ENCODE measurements around the gene SDK1.
"Not testable (repeated sequence)": the region's sequence is repeated elsewhere in the genome, so short reads cannot be mapped to it uniquely, and the experiment has no call there.

Gene SDK1

DNA sequence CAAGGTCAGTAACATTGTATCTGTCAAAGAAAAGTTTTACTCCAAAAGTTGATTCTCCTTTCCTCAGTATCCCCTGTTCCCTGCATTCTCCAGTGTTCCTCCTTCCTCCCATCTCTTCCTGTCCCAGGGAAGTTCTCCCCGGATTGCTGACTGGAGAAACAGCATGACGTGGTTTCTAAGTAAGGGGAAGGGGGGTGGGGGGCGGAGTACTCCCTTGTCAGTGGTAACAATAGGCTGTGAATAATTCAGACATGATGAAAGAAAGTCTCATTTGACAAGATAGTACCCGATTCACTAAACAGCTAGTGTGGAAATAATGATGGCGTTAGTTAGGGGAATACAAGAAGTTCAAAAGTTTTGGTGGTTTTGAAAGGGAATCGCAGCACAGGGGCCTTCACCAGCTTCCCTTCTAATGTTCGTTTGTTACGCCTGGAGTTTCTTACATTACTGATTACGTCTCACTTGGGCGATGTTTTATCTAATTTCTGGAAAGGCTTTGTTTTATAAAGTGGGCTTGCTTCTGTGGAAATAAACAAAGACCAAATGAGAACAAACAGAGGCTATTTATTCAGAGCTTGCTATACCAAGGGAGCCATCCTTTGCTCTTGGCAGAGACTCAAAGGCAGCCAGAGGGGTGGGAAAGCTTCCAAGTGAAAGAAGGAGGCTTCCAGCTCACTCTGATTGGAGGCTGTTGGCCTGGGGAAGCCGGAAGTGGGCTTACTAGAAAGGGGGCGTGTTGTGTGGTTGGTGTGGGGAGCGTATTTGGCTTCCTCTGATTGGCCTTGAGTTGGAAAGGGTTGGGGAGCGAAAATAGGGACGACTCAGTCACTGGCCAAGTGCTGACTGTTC lies 453.7 kb downstream of the SDK1 start:
- no peak for DNase-seq

DNA sequence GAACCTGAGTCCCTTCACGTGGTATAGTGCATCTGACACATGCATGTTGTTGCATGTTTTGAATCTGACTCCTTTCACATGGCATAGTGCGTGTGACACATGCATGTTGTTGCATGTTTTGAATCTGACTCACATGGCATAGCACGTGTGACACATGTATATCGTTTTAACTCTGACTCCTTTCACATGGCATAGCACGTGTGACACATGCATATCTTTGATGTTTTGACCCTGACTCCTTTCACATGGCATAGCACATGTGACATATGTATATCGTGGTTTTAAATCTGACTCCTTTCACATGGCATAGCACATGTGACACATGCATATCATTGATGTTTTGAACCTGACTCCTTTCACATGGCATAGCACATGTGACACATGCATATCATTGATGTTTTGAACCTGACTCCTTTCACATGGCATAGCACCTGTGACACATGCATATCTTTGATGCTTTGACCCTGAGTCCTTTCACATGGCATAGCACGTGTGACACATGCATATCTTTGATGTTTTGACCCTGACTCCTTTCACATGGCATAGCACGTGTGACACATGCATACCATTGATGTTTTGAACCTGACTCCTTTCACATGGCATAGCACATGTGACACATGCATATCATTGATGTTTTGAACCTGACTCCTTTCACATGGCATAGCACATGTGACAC lies 454.9 kb downstream of the SDK1 start:
- DNase-seq = not testable (repeated sequence)

- no peak for DNase-seq
These were observed 456.0 kb downstream of the SDK1 start for GRCh38 chr7:3757059-3757458.

DNA sequence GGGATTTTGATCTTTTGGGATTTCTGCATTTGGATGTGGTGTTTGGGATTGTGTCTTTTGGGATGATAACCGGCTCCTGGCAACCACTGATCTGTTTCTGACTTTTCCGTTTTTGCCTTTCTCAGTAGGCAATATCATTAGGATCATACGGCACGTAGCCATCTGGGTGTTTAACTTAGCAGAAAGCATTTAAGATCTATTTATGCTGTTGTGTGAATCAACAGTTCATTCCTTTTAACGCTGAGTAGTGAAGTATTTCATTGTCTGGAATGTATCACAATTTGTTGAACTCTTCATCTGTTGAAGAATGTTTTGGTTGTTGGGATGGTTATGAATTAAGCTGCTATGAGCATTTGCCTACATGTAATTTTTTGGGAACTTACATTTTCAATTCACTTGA lies 459.6 kb downstream of the SDK1 start:
- no peak for DNase-seq

GRCh38 chr7:3762146-3762831 lies 461.2 kb downstream of the SDK1 start:
- no peak for DNase-seq

DNA sequence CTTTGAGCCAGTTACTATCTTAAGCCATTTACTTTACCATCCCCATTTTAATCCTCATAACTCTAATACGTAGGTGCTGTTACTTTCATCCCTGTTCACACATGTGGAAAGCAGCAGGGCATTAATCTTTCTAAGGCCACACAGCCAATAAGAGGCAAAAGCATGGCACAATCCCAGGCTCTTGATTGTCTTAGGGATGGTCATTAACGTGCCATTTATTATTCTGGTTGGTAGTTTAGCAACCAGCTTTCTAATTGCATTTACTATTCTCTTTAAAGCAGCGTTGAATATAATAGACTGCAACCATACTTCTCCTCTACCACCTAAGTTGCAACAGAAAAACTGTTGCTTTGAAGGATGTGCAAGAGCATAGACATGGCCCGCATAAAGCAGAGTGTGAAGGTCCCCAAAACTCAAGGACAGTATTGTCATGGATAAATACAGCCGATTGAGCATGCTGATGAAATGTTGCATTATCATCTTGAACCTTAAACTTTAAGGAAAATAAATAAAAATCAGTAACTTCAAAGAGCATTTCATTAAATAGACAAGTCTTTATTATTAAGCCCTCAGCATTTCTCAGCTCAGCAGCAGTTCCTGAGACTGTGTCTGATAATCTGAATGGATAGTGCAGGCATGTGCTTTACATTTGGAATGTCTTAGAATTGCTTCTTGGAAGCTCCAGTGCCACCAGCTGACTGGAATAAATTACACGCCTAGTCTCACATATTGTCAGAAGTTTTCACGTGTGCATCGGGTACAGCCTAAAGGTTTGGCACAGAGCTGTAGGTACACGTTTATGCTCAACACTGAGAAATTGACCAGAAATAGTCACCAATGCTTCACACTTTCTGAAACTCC lies 467.1 kb downstream of the SDK1 start:
- DNase-seq = no peak

- DNase-seq = no peak
These were observed 470.9 kb downstream of the SDK1 start for GRCh38 chr7:3771906-3772305.

DNA sequence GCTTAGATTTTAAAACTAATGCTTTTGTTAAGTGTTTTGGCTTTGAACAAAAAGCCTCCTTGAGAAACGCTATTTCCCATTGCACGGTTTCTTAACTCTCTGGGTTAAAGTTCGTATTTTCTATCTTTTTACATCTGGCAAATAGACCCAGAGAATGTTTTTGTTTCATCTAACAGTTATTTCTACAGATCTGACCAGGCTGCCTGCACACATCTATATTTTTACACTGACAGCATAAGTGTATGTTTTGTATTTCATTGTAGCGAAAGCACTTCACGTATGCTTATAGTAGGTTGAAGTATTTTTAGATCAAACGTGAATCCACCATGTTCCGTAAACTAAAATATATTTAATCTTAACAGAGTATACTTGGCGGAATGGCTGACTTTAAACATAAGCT lies 477.3 kb downstream of the SDK1 start:
- no peak for DNase-seq

DNA sequence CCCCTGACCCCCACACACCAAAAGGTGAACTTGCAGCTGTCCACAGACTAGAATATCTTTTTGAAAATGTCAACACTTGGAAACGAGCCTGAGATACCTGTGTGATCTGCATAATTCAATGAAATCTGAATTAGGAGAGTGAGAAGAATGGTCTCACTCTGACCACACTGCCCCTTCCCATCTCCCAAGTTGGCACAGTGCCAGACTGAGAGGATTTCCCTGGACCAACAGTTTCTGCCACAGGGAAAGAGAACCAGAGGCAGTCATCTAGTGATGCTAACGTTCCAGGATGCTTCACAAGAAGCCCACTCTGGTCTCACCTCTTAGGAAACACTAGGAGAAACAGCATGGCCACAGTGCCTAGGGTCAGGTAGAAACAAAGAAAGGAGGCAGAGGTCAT lies 479.0 kb downstream of the SDK1 start:
- DNase-seq = no peak

- no peak for DNase-seq
These were observed 479.5 kb downstream of the SDK1 start for GRCh38 chr7:3780525-3780924.

DNA sequence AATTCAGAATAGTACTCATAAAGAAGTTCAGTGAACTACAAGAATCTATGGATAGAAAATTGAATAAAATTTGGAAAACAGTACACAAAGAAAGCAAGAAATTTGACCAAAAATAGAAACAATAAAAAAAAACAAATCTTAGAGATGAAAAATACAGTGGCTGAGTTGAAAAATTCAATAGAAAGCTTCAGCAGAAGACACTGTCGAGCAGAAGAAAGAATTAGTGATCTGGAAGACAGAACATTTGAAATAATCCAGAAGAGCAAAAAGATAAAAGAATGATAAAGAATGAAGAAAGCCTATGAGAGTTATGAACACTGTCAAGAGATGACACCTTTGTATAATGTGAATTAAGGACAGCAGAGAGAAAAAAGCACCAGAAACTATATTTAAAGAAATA lies 480.6 kb downstream of the SDK1 start:
- DNase-seq = no peak

DNA sequence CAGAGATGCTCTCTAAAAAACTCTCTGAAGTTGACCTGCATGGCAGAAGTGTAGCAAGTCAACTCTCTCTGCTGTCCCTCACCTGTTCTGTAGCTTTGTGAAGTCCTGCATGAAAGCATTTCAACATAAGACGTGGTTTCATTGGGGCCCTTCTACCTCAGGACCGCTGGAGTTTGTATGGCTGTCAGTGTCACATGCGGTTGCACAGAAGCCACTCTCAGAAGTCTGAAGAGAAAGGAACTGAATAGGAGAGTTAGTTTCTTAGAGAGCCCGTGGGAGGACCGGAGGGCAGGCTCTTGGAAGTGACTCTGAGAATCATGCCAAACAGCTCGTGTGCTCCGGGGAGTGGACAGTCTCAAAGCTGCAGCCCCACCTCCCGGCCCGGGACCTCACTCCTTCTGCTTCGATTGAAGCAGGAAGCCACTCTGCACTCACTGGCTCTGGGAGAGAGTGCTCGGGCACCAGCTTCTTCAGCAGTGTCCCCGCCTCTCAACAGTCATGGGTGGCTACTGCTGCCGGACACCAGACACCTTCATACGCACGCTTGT lies 486.7 kb downstream of the SDK1 start:
- DNase-seq = peak; percentile 12

- DNase-seq = no peak
These were observed 489.8 kb downstream of the SDK1 start for GRCh38 chr7:3790803-3791202.

DNA sequence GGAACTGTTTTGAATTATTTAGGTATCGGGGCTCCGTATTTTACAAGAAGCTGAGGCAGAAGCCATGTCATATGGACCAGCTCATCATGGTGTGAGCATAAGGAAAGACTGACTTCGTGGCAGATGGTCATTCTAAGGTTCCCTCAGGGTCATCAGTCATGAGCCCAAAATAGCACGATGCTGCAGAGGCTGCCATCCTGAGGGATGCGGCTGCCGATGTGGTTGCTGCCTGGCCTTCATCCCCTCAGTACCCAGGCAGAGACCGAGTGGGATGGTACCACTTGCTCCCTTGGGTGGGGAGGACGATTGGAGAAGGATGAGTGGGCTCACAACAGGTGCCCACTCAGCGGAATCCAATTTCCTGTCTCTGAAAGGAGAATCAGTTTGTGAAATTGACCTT lies 490.3 kb downstream of the SDK1 start:
- no peak for DNase-seq

DNA sequence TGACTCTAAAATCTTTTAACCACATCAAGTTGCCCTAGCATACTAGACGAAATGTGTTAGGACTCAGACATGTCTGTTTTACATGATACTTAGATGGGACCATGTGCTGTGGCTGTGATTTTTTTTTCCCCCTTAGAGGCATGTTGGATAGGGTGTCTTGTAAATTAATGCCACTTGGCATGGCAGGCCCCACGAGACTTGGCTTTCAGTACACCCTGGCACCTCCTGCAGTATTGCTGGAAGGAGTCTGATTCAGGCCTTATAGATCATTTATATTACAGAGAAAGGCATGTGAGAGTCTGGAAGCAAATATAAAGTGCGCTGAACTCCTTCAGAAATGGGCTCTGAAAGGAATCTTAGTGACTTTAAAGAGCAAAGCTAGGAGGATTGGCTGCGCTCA lies 494.1 kb downstream of the SDK1 start:
- DNase-seq = no peak

DNA sequence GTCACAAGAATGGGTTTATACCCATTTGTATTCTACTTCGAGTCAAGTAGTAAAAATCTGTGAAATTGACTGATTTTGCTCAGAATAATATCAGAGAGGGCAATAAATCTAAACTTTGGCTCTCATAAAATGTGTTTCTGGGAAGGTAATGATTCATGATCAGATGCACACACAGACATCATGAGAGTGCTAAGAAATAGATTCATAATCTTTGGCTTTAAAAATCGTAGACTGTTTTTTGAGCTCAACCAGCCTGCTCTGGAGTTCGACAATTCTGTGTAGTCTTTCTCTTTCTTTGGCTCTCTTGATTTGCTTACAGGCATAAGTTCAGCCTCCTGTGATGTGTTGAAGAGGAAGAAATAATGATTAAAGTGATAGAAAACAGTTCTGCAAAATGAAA lies 494.7 kb downstream of the SDK1 start:
- no peak for DNase-seq

DNA sequence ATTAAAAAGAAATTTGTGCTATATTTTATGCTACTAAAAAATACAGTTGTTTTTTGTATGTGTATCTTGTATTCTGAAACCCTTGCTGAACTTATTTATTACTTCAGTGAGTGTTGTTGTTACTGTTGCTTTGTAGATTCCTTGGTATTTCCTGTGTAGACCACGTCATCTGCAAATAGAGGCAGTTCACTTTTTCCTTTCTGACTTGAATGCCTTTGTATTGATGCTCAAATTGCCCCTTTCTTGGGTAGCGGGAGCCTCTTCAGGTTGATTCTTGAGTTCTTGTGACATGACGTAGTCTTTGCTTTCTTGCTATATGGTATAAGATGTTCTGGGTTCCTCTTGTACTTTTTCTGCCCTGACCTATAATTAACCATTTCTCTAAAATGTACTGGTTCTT lies 504.1 kb downstream of the SDK1 start:
- DNase-seq = no peak

- no peak for DNase-seq
These were observed 505.5 kb downstream of the SDK1 start for GRCh38 chr7:3806516-3806915.

- no peak for DNase-seq
These were observed 506.8 kb downstream of the SDK1 start for GRCh38 chr7:3807824-3808223.

DNA sequence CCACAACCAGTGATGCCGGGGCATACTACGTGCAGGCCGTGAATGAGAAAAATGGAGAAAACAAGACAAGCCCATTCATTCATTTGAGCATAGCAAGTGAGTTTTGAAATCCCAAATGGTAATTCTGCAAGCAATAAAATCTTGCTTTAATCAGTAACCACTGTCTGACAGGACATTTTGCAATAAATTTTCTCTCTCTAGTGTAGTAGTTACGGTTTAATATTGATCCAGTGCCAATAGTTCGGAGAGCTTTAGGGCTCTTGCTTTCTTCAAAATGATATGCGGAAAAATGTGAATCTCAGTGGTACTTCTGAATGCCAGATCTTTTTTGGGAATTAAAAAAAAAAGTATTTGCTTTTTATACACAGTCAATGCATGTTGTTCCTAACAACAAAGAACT lies 520.4 kb downstream of the SDK1 start:
- DNase-seq = no peak

DNA sequence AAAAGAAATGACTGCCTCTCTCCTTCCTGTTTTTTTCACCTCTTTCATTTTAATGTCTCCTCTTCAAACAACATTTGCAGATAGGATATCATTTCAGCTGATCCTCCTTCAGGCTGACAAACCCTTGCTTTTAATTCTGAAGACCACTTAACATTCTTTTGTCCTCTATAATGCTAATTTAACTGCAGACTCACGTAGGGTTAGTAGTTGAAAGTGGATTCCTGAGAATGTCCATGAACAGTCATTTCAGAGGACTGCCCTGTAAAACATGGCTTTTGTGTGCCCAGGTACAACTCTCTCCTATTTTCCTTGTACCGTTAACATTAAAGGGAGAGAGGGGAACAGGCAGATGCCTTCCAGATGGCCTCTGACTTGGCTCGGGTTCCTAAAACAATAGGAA lies 524.4 kb downstream of the SDK1 start:
- no peak for DNase-seq

- DNase-seq = no peak
These were observed 531.1 kb downstream of the SDK1 start for GRCh38 chr7:3832199-3832598.

DNA sequence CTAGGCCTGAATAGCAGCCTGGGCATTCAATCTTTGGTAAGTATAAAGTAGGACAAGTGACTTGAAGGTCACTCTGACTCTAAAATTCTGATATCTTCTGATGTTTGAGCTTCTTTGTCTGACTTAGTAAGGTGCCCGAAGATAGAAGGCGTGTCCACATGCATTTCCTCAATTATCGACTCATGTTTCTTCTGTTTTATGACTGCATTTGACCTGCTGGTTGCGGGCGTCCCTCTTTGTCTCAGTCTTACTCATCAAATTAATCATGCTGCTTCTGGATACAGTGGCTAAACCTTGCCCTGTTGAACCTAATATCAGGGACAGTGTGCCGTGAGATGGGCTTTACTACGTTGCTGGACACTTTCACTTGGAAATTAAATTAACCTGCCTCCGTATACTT lies 534.1 kb downstream of the SDK1 start:
- DNase-seq = no peak
